Activated CD4-positive, CD25-positive, alpha-beta regulatory T cell treated with anti-CD3 and anti-CD28 coated beads, Interleukin-2, amount 50 U/mL, for 16 hours (primary cell): ENCODE results near the gene RAB3IP.

Experiments
- DNase-seq: peaks from one replicate; pipeline ENCODE4 v3.0.0-alpha.2; 2020; ENCODE audit warnings: low read depth, low spot score

The RAB3IP gene, protein sequence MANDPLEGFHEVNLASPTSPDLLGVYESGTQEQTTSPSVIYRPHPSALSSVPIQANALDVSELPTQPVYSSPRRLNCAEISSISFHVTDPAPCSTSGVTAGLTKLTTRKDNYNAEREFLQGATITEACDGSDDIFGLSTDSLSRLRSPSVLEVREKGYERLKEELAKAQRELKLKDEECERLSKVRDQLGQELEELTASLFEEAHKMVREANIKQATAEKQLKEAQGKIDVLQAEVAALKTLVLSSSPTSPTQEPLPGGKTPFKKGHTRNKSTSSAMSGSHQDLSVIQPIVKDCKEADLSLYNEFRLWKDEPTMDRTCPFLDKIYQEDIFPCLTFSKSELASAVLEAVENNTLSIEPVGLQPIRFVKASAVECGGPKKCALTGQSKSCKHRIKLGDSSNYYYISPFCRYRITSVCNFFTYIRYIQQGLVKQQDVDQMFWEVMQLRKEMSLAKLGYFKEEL

GRCh38 chr12:69738351-69739286, at the start of gene RAB3IP:
TSS of gene RAB3IP (plus strand) at chr12:69738860. CDS start at chr12:69755409, 16,549 bp downstream.
- DNase-seq = peak; percentile 81

GRCh38 chr12:69689638-69690037, 49.0 kb upstream of the RAB3IP start:
- no peak for DNase-seq

DNA sequence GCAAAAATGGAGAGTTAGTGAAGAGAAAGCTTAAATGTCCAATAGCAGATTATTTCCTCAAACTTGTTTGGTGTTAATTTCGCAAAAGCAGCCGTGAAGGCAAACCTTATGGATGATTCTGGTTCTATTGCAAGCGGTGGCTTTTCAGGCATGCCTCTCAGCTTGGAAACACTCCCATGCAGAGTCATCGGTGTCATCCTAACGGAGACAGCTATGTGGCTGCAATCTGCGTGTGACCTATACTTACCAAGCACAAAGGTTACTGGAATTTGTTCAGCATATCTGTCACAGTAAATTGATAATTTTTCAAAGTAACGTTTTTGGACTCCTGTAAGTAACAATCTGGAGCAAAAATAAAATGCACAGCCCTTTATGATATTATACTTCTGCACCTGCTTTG, 44.5 kb upstream of the RAB3IP start:
- DNase-seq = no peak

DNA sequence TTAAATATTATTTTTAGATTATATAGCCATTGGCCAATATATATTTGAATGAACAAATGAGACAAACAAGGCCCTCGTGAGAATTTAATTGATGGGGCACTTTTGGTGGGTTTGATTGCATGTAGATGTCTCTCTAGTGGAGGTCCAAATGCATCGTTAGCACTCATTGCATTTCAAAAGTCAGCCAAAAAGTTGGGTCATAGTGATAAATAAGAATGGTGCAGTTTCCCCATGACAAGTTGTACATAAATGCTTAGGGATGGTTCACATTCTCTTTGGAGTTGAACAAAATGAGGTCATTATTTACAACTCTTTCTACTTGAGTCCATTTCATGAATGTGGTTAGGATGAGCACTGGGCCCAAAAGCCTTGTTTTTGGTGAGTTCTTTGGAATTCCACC, 40.6 kb upstream of the RAB3IP start:
- no peak for DNase-seq

GRCh38 chr12:69698769-69699540, 39.7 kb upstream of the RAB3IP start, which contains the start of gene BEST3:
TSS of gene BEST3 (minus strand) at chr12:69699303. CDS start at chr12:69697798, 1,505 bp downstream.
- DNase-seq = no peak

- no peak for DNase-seq
Measured at GRCh38 chr12:69701826-69702225, 36.8 kb upstream of the RAB3IP start.

- DNase-seq = no peak
Measured at GRCh38 chr12:69703146-69703642, 35.5 kb upstream of the RAB3IP start.

GRCh38 chr12:69704357-69704756, 34.3 kb upstream of the RAB3IP start:
- DNase-seq = no peak

DNA sequence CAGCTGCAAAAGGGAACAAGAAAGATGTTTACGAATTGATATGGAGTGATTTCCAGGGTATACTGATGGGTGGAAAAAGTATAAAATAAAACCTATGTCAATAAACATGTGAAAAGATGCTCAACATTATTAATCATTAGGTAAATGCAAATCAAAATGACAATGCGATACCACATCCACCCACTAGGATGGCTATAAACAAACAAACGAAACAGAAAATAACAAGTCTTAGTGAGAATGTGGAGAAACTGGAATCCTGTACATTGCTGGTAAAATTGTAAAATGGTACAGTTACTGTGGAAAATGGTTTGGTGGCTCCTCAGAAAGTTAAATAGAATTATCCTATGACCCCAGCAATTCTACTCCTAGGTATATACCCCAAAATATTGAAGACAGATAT, 30.0 kb upstream of the RAB3IP start:
- no peak for DNase-seq

DNA sequence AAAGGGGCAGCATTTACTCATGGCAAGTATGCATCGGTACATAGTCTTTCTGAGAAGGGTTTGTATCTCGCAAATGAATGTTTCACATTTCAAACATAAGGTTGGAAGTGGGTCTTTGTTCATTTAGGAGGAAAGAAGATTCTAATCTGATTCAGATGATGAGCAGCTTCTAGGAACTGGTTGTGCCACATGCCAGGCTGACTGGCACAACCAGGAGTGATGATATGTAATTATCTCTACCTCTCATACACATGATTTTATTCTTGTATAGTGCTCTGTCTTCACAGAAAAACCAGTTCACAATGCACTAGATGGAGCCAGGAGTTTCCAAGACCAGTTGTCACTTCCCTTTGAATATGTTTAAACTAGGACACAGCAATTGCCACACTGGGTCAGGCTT, 25.8 kb upstream of the RAB3IP start:
- no peak for DNase-seq

DNA sequence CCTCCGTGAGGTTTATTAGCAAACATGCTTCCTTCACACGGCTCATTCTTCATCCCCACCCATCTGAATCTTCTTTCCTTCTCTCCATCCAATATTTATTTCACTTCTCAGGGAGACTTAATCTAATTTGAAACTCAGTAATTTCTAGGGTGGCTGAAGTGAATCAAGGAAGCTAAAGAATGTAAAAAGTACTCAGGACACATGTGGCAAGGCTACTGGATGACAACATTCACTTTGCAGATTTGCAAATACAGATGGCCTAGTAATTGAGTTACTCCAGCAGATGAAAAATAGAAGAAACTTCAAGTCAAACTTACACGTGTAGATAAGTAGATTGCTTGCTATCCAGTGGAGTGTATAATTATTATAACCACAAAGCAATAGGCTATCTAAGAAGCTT, 24.1 kb upstream of the RAB3IP start:
- no peak for DNase-seq

DNA sequence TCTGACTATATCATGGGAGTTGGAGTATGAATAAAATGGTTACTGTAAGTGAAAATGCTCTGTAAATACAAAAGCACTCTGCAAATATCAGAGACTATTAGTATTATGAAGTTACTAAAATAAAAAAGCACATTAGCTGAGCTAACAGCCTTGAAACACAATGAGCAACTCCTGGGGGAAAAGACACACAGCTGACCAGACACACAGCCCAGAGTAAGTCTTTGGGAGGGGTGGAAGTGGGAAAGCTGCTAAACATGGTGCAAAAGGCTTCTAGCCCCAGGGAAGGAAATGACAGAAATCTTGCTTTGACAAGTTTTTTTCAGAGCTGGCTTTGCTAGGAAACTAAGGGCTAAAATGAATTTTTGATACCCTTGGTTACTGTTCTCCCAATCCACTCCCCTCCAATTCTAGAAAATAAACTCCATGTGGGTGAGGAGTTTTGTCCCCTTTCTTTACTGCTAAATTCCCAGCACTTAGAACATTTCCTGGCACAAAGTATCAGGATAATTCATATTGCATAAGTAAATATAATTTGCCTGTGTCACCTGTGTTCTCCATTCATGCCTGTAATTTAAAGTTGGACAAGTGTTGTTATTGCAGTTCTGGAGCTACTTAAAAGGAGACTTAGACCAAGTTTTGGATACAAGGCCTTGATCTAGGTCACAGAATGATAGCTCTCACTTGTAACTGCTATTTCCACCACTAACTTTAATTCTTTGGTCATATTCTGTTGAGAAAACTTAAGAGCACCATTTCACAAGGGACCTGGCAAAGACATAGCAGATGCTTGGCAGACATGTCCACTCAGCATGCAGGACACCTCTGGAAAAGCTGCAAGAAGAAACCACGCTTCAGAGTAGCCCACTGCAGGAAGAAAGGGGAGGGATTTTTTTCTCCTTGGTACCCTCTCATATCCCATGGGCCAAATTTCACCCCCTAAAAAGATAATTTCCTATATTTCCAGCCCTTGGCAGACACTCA, 19.0 kb upstream of the RAB3IP start:
- DNase-seq = no peak

DNA sequence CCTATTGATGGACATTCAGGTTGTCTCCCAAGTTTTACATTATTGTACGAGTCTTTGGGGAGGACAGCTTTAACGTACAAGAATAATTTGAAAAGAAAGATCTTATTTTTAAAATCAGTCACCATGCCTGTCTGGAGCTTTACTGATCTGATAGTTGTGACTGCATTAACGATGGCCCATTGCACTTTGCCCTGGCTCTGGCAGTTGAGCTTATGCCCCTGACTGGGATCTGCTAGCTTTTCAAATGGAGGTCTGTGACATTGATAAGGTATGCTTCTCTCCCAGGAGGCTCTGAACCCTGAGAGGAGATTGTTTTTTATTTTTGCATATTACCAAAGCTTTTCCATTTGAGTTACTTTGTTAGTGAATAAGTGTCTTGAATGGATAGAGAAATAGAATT, 17.9 kb upstream of the RAB3IP start:
- no peak for DNase-seq

- no peak for DNase-seq
Measured at GRCh38 chr12:69726922-69727321, 11.7 kb upstream of the RAB3IP start.

DNA sequence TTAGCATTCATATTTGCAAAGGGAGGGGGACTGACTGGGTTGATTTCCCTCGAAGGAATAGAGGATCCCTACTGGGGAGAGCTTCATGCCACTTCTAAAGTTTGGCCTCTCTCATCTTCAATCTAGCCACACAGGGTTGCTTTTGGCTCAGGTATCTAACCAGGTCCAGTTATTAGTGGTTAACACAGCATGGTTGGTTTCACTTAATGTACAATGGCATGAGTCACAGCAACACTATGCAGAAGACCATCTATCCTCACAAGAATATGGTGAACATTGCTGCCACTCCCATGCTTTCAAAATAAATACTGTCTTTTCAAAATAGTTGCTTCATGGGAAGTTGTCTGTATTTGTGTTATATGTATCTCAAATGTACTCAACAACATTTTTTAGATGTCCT, 6.6 kb upstream of the RAB3IP start:
- no peak for DNase-seq

DNA sequence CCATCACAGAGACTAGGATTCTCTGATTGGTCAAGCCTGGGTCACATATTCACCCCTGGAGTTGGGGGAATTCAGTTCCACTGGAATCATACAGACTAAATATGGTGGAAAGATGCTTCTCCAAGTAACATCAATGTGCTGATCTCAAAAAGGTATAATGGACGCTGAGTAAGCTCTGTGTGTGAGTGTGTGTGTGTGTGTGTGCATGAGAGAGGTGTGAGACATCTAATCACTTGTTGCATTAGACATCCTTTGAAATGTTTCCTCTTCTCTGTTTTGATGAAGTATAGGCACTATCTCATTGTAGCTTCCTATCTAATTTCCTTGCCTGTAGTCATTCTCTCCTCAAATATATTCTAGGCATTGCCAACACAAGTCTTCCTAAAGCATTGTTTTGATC, 5.0 kb upstream of the RAB3IP start:
- no peak for DNase-seq

GRCh38 chr12:69739287-69740191, 879 bp downstream of the RAB3IP start:
- peak; percentile 16 for DNase-seq

GRCh38 chr12:69744109-69744508, 5.4 kb downstream of the RAB3IP start:
- no peak for DNase-seq

GRCh38 chr12:69751476-69751875, 12.8 kb downstream of the RAB3IP start:
- DNase-seq = no peak
